H1 (cell line): ENCODE data around the gene CTNND2.

ENCODE experiments used
- HDAC6 ChIP-seq: IDR thresholded peaks from one replicate; pipeline ENCODE4 v1.7.1; 2012; ENCODE audit warnings: low read depth, mild to moderate bottlenecking, inconsistent platforms, low read length, moderate library complexity
- NANOG ChIP-seq: IDR thresholded peaks from 2 replicates; pipeline ENCODE4 v1.6.1; 2011; ENCODE audit warnings: low read length, low read depth, mild to moderate bottlenecking, inconsistent platforms; ENCODE audit not compliant: insufficient read depth, poor library complexity, severe bottlenecking
- POLR2A ChIP-seq, 2 experiments: IDR thresholded peaks; 1 replicate in 1 of 2; 2 replicates in 1 of 2; pipeline ENCODE4 v1.6.1; 2011; ENCODE audit warnings: low read depth in 2 of 2, low read length in 2 of 2, mild to moderate bottlenecking in 2 of 2; ENCODE audit errors: control extremely low read depth in 1 of 2
- SIRT6 ChIP-seq: IDR thresholded peaks from one replicate; pipeline ENCODE4 v1.7.1; 2012; ENCODE audit warnings: low read length, inconsistent platforms

DNA sequence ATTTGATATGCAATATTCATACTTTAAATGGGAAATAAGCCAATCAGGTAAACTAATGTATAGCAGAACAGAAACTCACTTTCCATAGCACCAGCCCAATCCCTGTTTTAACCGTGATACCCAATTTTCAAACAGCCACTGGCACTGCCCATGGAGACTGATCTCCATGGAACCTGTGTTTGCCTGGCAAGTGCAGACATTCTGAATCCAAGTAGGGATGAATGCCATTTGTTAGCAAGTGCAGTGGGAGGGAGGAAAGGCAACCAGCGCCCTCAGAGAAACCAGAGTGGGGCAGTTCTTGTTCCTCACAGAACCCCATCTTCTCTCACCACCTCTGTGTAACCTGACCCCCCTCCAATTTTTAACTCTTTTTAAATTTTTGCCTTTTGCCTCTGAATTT is 229.1 kb downstream of the CTNND2 start:
- TF ChIP-seq POLR2A (IDR thresholded peaks at IDR 0.05; ENCODE audit: control extremely low read depth in 1 of 2, low read depth in 2 of 2, low read length in 2 of 2) (no peak), NANOG (no peak), HDAC6 (no peak), SIRT6 (no peak)
